Astrocyte (in vitro differentiated cells and primary cell): Measurements from ENCODE around the gene COL4A6. TPM values are rescaled to one million over a fixed set of nuclear protein-coding genes. Genes with fewer than 3 reads are reported as not detected.

Experiments
- DNase-seq: peaks from one replicate; pipeline ENCODE4 v3.0.0-alpha.2; 2010; ENCODE audit warnings: low read depth
- FAIRE-seq: peaks from 2 replicates; lab custom pipeline; 2011; peaks lifted over from hg19 to GRCh38; lab: Jason Lieb, UNC
- H2AFZ ChIP-seq: 2 replicates; pipeline ENCODE4 v1.6.0; 2012; ENCODE audit warnings: low read depth, low read length, inconsistent platforms
- H3K27ac ChIP-seq: 2 replicates; pipeline ENCODE4 v1.5.1; 2011; ENCODE audit warnings: low read depth, low read length, inconsistent platforms
- H3K27me3 ChIP-seq: 2 replicates; pipeline ENCODE4 v1.6.0; 2011; ENCODE audit warnings: low read length, inconsistent platforms; ENCODE audit not compliant: insufficient read depth
- H3K36me3 ChIP-seq: 2 replicates; pipeline ENCODE4 v1.5.1; 2011; ENCODE audit warnings: low read length, inconsistent platforms; ENCODE audit not compliant: insufficient read depth
- H3K4me1 ChIP-seq: 2 replicates; pipeline ENCODE4 v1.5.1; 2011; ENCODE audit warnings: low read length, inconsistent platforms; ENCODE audit not compliant: insufficient read depth
- H3K4me2 ChIP-seq: 2 replicates; pipeline ENCODE4 v1.6.0; 2012; ENCODE audit warnings: low read length, inconsistent platforms
- H3K4me3 ChIP-seq: 2 replicates; pipeline ENCODE4 v1.5.1; 2011; ENCODE audit warnings: low read depth, mild to moderate bottlenecking, low read length, inconsistent platforms; ENCODE audit not compliant: insufficient read depth
- H3K79me2 ChIP-seq: 2 replicates; pipeline ENCODE4 v1.6.0; 2012; ENCODE audit warnings: mild to moderate bottlenecking, low read length, inconsistent platforms; ENCODE audit not compliant: insufficient read depth
- H3K9ac ChIP-seq: 2 replicates; pipeline ENCODE4 v1.6.0; 2012; ENCODE audit warnings: mild to moderate bottlenecking, low read length, inconsistent platforms
- H3K9me3 ChIP-seq: 2 replicates; pipeline ENCODE4 v1.5.1; 2012; ENCODE audit warnings: low read depth, mild to moderate bottlenecking, low read length, inconsistent platforms; ENCODE audit not compliant: insufficient read depth
- H4K20me1 ChIP-seq: 2 replicates; pipeline ENCODE4 v1.6.0; 2012; ENCODE audit warnings: low read length, inconsistent platforms; ENCODE audit not compliant: insufficient read depth
- H3K27ac Mint-ChIP-seq: one replicate; pipeline ENCODE4 v1.8.0; 2021; ENCODE audit warnings: mild to moderate bottlenecking, mixed read lengths; ENCODE audit not compliant: unreplicated experiment
- H3K27me3 Mint-ChIP-seq: one replicate; pipeline ENCODE4 v1.8.0; 2021; ENCODE audit warnings: low read depth, mixed read lengths; ENCODE audit not compliant: unreplicated experiment
- H3K36me3 Mint-ChIP-seq: one replicate; pipeline ENCODE4 v1.8.0; 2021; ENCODE audit warnings: low read depth, mixed read lengths; ENCODE audit not compliant: unreplicated experiment
- H3K4me1 Mint-ChIP-seq: one replicate; pipeline ENCODE4 v1.8.0; 2021; ENCODE audit warnings: low read depth, mixed read lengths; ENCODE audit not compliant: unreplicated experiment
- H3K4me3 Mint-ChIP-seq: one replicate; pipeline ENCODE4 v1.8.0; 2021; ENCODE audit warnings: mild to moderate bottlenecking, moderate library complexity, mixed read lengths; ENCODE audit not compliant: unreplicated experiment
- H3K9me3 Mint-ChIP-seq: one replicate; pipeline ENCODE4 v1.8.0; 2021; ENCODE audit warnings: mild to moderate bottlenecking, mixed read lengths; ENCODE audit not compliant: unreplicated experiment
- EZH2 ChIP-seq: IDR thresholded peaks from 2 replicates; pipeline ENCODE4 v1.6.1; 2012; ENCODE audit warnings: mild to moderate bottlenecking, low read length, inconsistent platforms; ENCODE audit not compliant: insufficient read depth
- total RNA-seq: library from RNA; stranded (reverse); gene quantifications from 2 replicates; pipeline ENCODE4 v1.2.1, GENCODE V29; 2021
- TF ChIP-seq, protein P1 (sequence below): IDR thresholded peaks from 2 replicates; pipeline ENCODE4 v1.5.1; 2011; ENCODE audit warnings: low read depth, mild to moderate bottlenecking, inconsistent platforms, low read length, moderate library complexity; ENCODE audit not compliant: insufficient read depth

The COL4A6 gene
- total RNA-seq, 1 donor from 2014 or later, result 8.1 TPM

DNA sequence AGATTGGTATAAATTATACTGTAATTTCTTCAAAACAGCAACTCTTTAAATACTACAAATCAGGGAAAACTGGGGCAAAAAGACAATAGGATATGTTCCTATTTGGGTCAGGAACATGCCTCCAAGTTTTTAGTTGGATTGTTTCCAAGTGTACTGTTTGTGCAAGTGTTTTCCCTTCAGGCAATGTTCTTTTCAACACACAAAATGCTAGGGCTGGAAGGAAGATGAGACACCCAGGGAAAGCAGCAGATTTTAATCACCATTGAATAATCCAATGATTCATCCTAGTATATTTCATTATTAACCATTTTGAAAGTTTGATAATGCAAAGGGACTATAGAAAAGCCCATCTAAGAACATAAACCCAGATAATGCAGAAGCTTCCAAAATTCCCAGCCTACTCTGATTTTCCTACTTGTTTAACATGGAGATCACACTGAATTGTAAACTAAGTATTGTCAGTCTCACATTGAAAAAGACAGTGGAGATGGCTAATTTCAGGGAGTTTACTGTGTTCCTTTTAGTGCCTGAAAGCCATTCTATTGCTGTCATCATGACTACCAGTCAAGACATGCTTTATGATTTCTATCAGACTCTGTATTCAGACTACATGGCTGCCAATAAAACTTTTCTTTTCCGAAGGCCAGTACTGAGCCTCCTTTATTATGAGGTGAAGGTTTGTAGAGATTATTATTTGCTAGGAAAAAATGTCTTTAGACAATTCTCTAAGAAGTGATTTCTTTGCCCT lies 38.6 kb downstream of the COL4A6 start:
- Histone ChIP-seq H3K4me1 (peaks cover 10% of the 10 kb centered on the region), H3K9ac (no peak overlapping the region), H2AFZ (no peak overlapping the region), H3K9me3 (no peaks in the 10 kb centered on the region), H3K27ac (no peak overlapping the region), H4K20me1 (no peaks in the 10 kb centered on the region), H3K4me3 (no peak overlapping the region), H3K36me3 (no peaks in the 10 kb centered on the region), H3K79me2 (no peaks in the 10 kb centered on the region), H3K4me2 (peak overlapping the region; percentile 7), H3K27me3 (no peaks in the 10 kb centered on the region)
- no peak for TF ChIP-seq EZH2
- TF ChIP-seq, protein P1, sequence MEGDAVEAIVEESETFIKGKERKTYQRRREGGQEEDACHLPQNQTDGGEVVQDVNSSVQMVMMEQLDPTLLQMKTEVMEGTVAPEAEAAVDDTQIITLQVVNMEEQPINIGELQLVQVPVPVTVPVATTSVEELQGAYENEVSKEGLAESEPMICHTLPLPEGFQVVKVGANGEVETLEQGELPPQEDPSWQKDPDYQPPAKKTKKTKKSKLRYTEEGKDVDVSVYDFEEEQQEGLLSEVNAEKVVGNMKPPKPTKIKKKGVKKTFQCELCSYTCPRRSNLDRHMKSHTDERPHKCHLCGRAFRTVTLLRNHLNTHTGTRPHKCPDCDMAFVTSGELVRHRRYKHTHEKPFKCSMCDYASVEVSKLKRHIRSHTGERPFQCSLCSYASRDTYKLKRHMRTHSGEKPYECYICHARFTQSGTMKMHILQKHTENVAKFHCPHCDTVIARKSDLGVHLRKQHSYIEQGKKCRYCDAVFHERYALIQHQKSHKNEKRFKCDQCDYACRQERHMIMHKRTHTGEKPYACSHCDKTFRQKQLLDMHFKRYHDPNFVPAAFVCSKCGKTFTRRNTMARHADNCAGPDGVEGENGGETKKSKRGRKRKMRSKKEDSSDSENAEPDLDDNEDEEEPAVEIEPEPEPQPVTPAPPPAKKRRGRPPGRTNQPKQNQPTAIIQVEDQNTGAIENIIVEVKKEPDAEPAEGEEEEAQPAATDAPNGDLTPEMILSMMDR, result no peak
- FAIRE-seq, result peak; percentile 82
- Mint-ChIP-seq H3K4me3 (no peak overlapping the region), H3K9me3 (peaks cover 2% of the 10 kb centered on the region), H3K27ac (no peak overlapping the region), H3K36me3 (no peaks in the 10 kb centered on the region), H3K27me3 (no peaks in the 10 kb centered on the region), H3K4me1 (peaks cover 27% of the 10 kb centered on the region)
- DNase-seq, result peak; percentile 10

DNA sequence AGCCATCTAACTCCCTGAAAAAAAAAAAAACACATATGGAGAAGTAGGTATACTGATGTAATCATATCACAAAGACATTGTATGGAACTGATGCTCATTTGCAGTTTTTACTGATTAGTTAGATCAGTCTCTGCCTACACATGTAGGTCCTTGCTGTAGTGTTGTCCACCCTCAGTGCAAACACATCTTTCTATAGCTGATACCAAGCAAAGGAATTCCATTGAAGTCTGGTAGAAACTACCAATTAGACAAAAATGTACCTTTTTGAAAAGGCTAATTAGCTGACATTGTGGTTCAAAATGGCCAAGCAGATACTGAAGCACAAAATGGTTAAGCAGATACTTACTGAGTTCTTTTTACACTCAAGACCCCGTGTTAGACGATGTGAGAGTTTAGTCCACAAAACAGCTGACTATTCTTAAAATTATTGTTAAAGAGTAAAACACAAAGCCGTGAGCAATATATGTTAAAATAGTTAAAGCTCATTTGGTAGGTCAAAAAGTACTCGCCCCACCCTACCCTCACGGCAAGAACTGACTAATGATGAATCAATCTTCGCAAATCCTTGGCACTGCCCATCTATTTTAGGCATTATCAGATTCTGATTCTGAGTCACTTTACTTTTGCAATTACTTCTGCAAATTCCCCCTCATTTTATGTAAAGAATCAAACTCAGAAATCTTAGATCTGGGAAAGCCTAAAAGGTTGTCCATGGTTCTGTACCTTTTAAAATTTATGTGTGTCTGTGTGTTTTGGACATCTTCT lies 40.4 kb downstream of the COL4A6 start:
- H3K4me2 ChIP-seq, result peak overlapping the region; percentile 28
- FAIRE-seq (peak; percentile 56), DNase-seq (peak; percentile 25)
- H3K27me3 ChIP-seq, result no peaks in the 10 kb centered on the region
- no peak overlapping the region for H3K9ac ChIP-seq
- Mint-ChIP-seq H3K27ac (no peak overlapping the region), H3K4me1 (peaks cover 27% of the 10 kb centered on the region), H3K36me3 (no peaks in the 10 kb centered on the region), H3K9me3 (peaks cover 2% of the 10 kb centered on the region), H3K4me3 (no peak overlapping the region), H3K27me3 (no peaks in the 10 kb centered on the region)
- peaks cover 10% of the 10 kb centered on the region for H3K4me1 ChIP-seq
- no peaks in the 10 kb centered on the region for H4K20me1 ChIP-seq
- H3K79me2 ChIP-seq, result no peaks in the 10 kb centered on the region
- peak overlapping the region; percentile 47 for H3K27ac ChIP-seq
- TF ChIP-seq EZH2, result no peak
- TF ChIP-seq, protein P1, result no peak
- peak overlapping the region; percentile 32 for H3K4me3 ChIP-seq
- H3K9me3 ChIP-seq, result no peaks in the 10 kb centered on the region
- H3K36me3 ChIP-seq, result no peaks in the 10 kb centered on the region
- no peak overlapping the region for H2AFZ ChIP-seq
